ENCODE data around the gene SECISBP2L.

Gene SECISBP2L

GRCh38 chr15:49044002-49044401, 2.2 kb downstream of the SECISBP2L start:
- Histone ChIP-seq H2AFZ (ENCODE audit: low read length) (no peak overlapping the region), H3K9me2 (replicated peaks; ENCODE audit: insufficient read depth, low read length) (no peaks in the 10 kb centered on the region), H3K27me3 (replicated peaks; ENCODE audit: insufficient read depth, low read length) (no peaks in the 10 kb centered on the region), H3K9me3 (replicated peaks; ENCODE audit: insufficient read depth, low read length) (no peaks in the 10 kb centered on the region), H3K4me3 (ENCODE audit: low read length) (peak overlapping the region; percentile 84), H3K79me2 (ENCODE audit: low read length) (peaks cover 72% of the 10 kb centered on the region), H3K4me2 (ENCODE audit: low read depth, low read length) (peak overlapping the region; percentile 78), H4K20me1 (ENCODE audit: insufficient read depth, low read length) (no peaks in the 10 kb centered on the region), H3K9ac (ENCODE audit: low read length) (peak overlapping the region; percentile 78; the same call in 1 of the 2 replicates), H3K27ac (ENCODE audit: low read length) (no peak overlapping the region), H3K4me1 (ENCODE audit: low read length) (peaks cover 10% of the 10 kb centered on the region), H3K36me3 (replicated peaks; ENCODE audit: insufficient read depth, low read length) (no peaks in the 10 kb centered on the region), H3F3A (ENCODE audit: insufficient read depth, low read length) (no peaks in the 10 kb centered on the region)
- DNase-seq, result no peak
- no peak for TF ChIP-seq CTCF (IDR thresholded peaks at IDR 0.05; ENCODE audit: low read length)
- TF ChIP-seq EZH2phosphoT487 (IDR thresholded peaks at IDR 0.05; ENCODE audit: low read length), result no peak
- no peak for TF ChIP-seq EZH2 (optimal IDR thresholded peaks at IDR 0.05; ENCODE audit: low read depth, low read length)

- Histone ChIP-seq H3F3A (ENCODE audit: insufficient read depth, low read length) (no peaks in the 10 kb centered on the region), H3K4me1 (ENCODE audit: low read length) (peaks cover 17% of the 10 kb centered on the region), H3K4me3 (ENCODE audit: low read length) (no peak overlapping the region), H3K9me3 (replicated peaks; ENCODE audit: insufficient read depth, low read length) (no peaks in the 10 kb centered on the region), H3K79me2 (ENCODE audit: low read length) (peaks cover 89% of the 10 kb centered on the region), H4K20me1 (ENCODE audit: insufficient read depth, low read length) (no peaks in the 10 kb centered on the region), H3K36me3 (replicated peaks; ENCODE audit: insufficient read depth, low read length) (no peaks in the 10 kb centered on the region), H3K27me3 (replicated peaks; ENCODE audit: insufficient read depth, low read length) (no peaks in the 10 kb centered on the region), H3K9me2 (replicated peaks; ENCODE audit: insufficient read depth, low read length) (no peaks in the 10 kb centered on the region), H3K9ac (ENCODE audit: low read length) (no peak overlapping the region), H3K27ac (ENCODE audit: low read length) (no peak overlapping the region), H3K4me2 (ENCODE audit: low read depth, low read length) (no peak overlapping the region), H2AFZ (ENCODE audit: low read length) (no peak overlapping the region)
- TF ChIP-seq EZH2 (optimal IDR thresholded peaks at IDR 0.05; ENCODE audit: low read depth, low read length), result no peak
- no peak for TF ChIP-seq CTCF (IDR thresholded peaks at IDR 0.05; ENCODE audit: low read length)
- no peak for TF ChIP-seq EZH2phosphoT487 (IDR thresholded peaks at IDR 0.05; ENCODE audit: low read length)
- DNase-seq, result no peak
Observed at GRCh38 chr15:49042165-49042564, 4.1 kb downstream of the SECISBP2L start.

- Histone ChIP-seq H3K9me3 (replicated peaks; ENCODE audit: insufficient read depth, low read length) (no peaks in the 10 kb centered on the region), H3K9me2 (replicated peaks; ENCODE audit: insufficient read depth, low read length) (no peaks in the 10 kb centered on the region), H3K4me3 (ENCODE audit: low read length) (no peak overlapping the region), H3F3A (ENCODE audit: insufficient read depth, low read length) (no peaks in the 10 kb centered on the region), H3K9ac (ENCODE audit: low read length) (no peak overlapping the region), H4K20me1 (ENCODE audit: insufficient read depth, low read length) (no peaks in the 10 kb centered on the region), H3K27ac (ENCODE audit: low read length) (no peak overlapping the region), H2AFZ (ENCODE audit: low read length) (no peak overlapping the region), H3K27me3 (replicated peaks; ENCODE audit: insufficient read depth, low read length) (no peaks in the 10 kb centered on the region), H3K4me2 (ENCODE audit: low read depth, low read length) (no peak overlapping the region), H3K36me3 (replicated peaks; ENCODE audit: insufficient read depth, low read length) (no peaks in the 10 kb centered on the region), H3K79me2 (ENCODE audit: low read length) (peaks cover 95% of the 10 kb centered on the region), H3K4me1 (ENCODE audit: low read length) (peaks cover 17% of the 10 kb centered on the region)
- no peak for TF ChIP-seq EZH2phosphoT487 (IDR thresholded peaks at IDR 0.05; ENCODE audit: low read length)
- no peak for TF ChIP-seq EZH2 (optimal IDR thresholded peaks at IDR 0.05; ENCODE audit: low read depth, low read length)
- TF ChIP-seq CTCF (IDR thresholded peaks at IDR 0.05; ENCODE audit: low read length), result no peak
- no peak for DNase-seq
Observed at GRCh38 chr15:49041426-49041825, 4.8 kb downstream of the SECISBP2L start.
